ENCODE measurements around the gene FAM20A. TPM values are rescaled to one million over a fixed set of nuclear protein-coding genes. Genes with fewer than 3 reads are reported as not detected.

Gene FAM20A
- total RNA-seq, 2 experiments from 2014 or later = not detected

DNA sequence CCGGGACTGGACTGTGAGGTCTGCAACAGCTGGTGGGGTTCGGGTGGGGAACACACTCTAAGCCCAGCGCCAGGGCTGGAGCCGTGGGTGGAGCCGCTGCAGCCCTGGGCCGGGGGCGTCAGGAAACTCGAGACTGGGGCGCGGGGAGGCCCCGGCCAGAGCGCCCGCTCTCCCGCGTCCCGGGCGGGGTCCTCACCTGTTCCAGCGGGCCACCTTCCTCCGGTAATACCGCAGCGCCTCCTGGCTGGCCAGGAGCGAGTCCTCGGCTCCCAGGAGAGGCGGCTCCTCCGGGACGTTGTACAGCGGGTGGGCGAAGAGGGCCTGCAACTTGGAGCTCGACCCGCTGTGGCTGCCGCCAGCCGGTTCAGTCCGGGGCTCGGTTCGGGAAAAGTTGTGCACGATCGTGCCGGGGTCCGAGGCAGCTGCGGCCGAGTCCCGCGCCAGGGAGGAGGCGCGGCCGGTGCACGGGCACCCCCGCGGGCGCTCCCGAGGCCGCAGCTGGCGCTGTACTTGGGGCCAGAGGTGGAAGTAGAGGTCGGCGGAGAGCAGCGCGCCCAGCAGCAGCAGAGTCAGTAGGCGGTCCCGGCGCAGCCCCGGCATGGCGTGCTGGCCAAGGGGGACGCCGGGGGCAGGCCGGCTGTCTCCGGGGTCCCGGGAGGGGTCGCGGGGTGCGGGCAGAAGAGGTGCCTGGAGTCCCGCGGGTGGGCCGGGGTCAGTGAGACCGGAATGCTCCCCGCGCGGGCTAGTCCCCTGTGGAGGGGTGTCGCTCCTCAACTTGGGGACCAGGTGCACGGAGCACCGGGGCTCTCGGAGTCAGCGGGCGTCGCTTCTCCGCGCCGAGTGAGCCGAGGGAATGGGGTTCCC, 868 bp downstream of the FAM20A start:
- intact Hi-C loops (cut with micrococcal nuclease) = no loop called here
- Mint-ChIP-seq H3K4me1 (ENCODE audit: low read depth) (peaks cover 20% of the 10 kb centered on the region), H3K36me3 (ENCODE audit: low read depth) (no peaks in the 10 kb centered on the region), H3K9me3 (no peaks in the 10 kb centered on the region), H3K27ac (no peak overlapping the region), H3K4me3 (peak overlapping the region; percentile 51), H3K27me3 (peaks cover 53% of the 10 kb centered on the region)
- POLR2A ChIA-PET = no interaction called here
- CTCF ChIA-PET = interaction anchor here (0.7 kb wide), 1 partner anchor 14 kb away, joined by 3 read pairs; no protein-coding TSS in a partner anchor
- DNase-seq (peak; percentile 7), ATAC-seq (peak; percentile 58)
- TF ChIP-seq, protein P1, sequence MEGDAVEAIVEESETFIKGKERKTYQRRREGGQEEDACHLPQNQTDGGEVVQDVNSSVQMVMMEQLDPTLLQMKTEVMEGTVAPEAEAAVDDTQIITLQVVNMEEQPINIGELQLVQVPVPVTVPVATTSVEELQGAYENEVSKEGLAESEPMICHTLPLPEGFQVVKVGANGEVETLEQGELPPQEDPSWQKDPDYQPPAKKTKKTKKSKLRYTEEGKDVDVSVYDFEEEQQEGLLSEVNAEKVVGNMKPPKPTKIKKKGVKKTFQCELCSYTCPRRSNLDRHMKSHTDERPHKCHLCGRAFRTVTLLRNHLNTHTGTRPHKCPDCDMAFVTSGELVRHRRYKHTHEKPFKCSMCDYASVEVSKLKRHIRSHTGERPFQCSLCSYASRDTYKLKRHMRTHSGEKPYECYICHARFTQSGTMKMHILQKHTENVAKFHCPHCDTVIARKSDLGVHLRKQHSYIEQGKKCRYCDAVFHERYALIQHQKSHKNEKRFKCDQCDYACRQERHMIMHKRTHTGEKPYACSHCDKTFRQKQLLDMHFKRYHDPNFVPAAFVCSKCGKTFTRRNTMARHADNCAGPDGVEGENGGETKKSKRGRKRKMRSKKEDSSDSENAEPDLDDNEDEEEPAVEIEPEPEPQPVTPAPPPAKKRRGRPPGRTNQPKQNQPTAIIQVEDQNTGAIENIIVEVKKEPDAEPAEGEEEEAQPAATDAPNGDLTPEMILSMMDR (IDR thresholded peaks at IDR 0.05) = no peak

DNA sequence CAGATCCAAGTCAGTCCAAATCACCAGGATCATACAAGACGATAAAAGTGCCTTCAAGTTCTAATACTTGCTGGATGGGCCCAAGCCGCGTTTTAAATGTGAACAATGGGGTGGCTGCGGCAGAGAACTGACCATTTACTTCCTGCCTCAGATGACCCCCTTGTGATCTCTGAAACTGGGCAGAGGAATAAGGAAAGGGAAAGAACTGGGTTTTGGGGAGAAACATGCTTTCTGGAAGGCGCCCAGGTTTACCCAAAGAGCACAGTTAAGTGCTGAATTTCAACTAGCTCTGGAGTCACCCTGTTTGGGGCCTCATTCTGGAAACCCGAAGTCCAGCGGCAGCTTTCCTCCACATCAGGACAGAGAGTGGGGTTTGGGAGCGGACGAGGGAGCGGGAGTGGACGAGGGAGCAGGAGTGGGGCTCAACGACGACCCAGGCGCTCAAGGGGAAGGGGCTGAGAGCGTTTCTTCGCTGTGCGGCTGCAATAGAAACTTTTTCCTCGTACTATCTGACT, 1.6 kb downstream of the FAM20A start:
- H3K4me1 Mint-ChIP-seq (ENCODE audit: low read depth) = peaks cover 24% of the 10 kb centered on the region
- TF ChIP-seq, protein P1 (IDR thresholded peaks at IDR 0.05) = no peak
- DNase-seq (no peak), ATAC-seq (no peak)
- no peaks in the 10 kb centered on the region for H3K36me3 Mint-ChIP-seq (ENCODE audit: low read depth)
- peaks cover 55% of the 10 kb centered on the region for H3K27me3 Mint-ChIP-seq
- H3K27ac Mint-ChIP-seq = no peak overlapping the region
- peak overlapping the region; percentile 51 for H3K4me3 Mint-ChIP-seq
- ChIA-PET POLR2A (no interaction called here), CTCF (interaction anchor here (0.7 kb wide), 1 partner anchor 14 kb away, joined by 3 read pairs; no protein-coding TSS in a partner anchor)
- no peaks in the 10 kb centered on the region for H3K9me3 Mint-ChIP-seq
- intact Hi-C loops (cut with micrococcal nuclease) = no loop called here

DNA sequence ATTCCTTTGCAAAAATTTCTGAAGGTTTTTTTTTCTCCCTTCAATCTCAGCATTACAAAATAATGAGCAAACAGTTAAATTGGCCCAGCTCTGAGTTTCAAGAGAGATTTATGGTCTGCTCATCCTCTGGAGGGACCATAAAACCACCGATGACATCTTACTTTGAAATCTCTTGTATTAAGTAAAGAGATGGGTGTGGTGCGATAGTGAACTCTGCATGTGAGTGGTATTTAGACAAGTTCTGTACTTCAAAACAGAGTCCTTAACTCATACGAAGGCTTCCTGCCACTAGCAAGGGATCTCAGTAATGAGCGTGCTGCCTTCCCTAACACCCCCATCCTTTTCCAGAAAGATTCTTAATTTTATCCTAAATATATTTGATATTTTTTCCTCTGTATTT, 2.1 kb downstream of the FAM20A start:
- TF ChIP-seq, protein P1 (IDR thresholded peaks at IDR 0.05) = no peak
- Mint-ChIP-seq H3K36me3 (ENCODE audit: low read depth) (no peaks in the 10 kb centered on the region), H3K4me3 (no peak overlapping the region), H3K27ac (no peak overlapping the region), H3K4me1 (ENCODE audit: low read depth) (peaks cover 24% of the 10 kb centered on the region), H3K27me3 (peaks cover 58% of the 10 kb centered on the region), H3K9me3 (no peaks in the 10 kb centered on the region)
- CTCF ChIA-PET = no interaction called here
- ATAC-seq (no peak), DNase-seq (no peak)
- intact Hi-C loops (cut with micrococcal nuclease) = no loop called here
- POLR2A ChIA-PET = no interaction called here

DNA sequence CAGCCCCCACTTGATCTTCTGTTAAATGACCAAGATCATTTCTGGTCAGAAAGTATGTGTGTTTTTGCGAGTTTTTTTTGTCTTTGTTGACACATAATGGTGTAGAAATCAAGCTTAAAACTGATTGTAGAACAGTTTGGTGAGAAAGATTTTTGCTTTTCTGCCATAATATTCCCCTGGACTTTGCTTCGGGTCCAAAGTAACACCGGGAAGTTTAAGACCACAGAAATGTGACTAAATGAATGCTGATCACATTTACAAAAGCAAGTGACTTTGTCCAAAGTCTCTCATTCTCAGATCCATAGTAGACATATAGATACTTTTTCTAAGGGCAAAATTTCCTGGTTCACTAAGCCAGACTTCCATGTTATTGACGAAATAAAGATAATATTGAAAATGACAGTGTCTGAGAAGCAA, 2.6 kb downstream of the FAM20A start:
- H3K36me3 Mint-ChIP-seq (ENCODE audit: low read depth) = no peaks in the 10 kb centered on the region
- DNase-seq = no peak
- H3K4me1 Mint-ChIP-seq (ENCODE audit: low read depth) = peaks cover 24% of the 10 kb centered on the region
- ChIA-PET POLR2A (no interaction called here), CTCF (no interaction called here)
- peaks cover 61% of the 10 kb centered on the region for H3K27me3 Mint-ChIP-seq
- H3K4me3 Mint-ChIP-seq = no peak overlapping the region
- intact Hi-C loops (cut with micrococcal nuclease) = no loop called here
- TF ChIP-seq, protein P1 (IDR thresholded peaks at IDR 0.05) = no peak
- H3K9me3 Mint-ChIP-seq = no peaks in the 10 kb centered on the region
- ATAC-seq = no peak
- no peak overlapping the region for H3K27ac Mint-ChIP-seq

DNA sequence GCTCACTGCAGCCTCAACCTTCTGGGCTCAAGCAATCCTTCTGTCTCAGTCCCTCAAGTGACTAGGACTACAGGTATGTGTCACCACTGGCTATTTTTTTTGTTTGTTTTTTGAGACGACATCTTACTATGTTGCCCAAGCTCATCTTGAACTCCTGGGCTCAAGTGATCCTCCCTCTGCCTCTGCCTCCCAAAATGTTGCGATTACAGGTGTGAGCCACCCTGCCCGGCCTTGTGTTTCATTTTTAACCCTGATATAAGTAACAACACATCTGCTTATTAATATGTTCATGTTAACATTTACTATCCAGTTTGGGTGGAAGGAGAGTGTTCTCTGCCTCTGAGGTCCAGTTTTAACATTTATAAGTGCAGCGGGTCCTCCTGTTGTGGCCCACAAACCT, 3.1 kb downstream of the FAM20A start:
- Mint-ChIP-seq H3K36me3 (ENCODE audit: low read depth) (no peaks in the 10 kb centered on the region), H3K27ac (no peak overlapping the region), H3K4me3 (no peak overlapping the region), H3K4me1 (ENCODE audit: low read depth) (peaks cover 24% of the 10 kb centered on the region), H3K27me3 (peaks cover 58% of the 10 kb centered on the region), H3K9me3 (no peaks in the 10 kb centered on the region)
- POLR2A ChIA-PET = no interaction called here
- TF ChIP-seq, protein P1 (IDR thresholded peaks at IDR 0.05) = no peak
- intact Hi-C loops (cut with micrococcal nuclease) = no loop called here
- DNase-seq (no peak), ATAC-seq (no peak)
- CTCF ChIA-PET = interaction anchor here (1.2 kb wide), 1 partner anchor 16 kb away, joined by 3 read pairs; no protein-coding TSS in a partner anchor
